GM12878 (cell line): ENCODE results near the gene DOCK1.

Source experiments
- CBX3 ChIP-seq: fragments of 200-600 bp; sonication (generic); IDR thresholded peaks from 2 replicates; pipeline ENCODE4 v1.6.1; 2016; ENCODE audit warnings: low read depth, borderline replicate concordance
- CEBPB ChIP-seq, 2 experiments: fragments of 150-350 bp in 1 of 2; IDR thresholded peaks; 2 replicates each; pipeline ENCODE4 v1.6.1; 2012 to 2014; ENCODE audit warnings: low read depth in 2 of 2, low read length in 2 of 2, borderline replicate concordance in 1 of 2, inconsistent platforms in 1 of 2
- EZH2 ChIP-seq: IDR thresholded peaks from 2 replicates; pipeline ENCODE4 v1.6.1; 2012; ENCODE audit warnings: low read depth, mild to moderate bottlenecking, control low read depth, inconsistent platforms, low read length, borderline replicate concordance; ENCODE audit not compliant: control insufficient read depth
- HDAC2 ChIP-seq: fragments of 200-600 bp; sonication (generic); IDR thresholded peaks from 2 replicates; pipeline ENCODE4 v1.6.1; 2017
- MYC ChIP-seq: IDR thresholded peaks from 2 replicates; pipeline ENCODE4 v1.6.1; 2011; ENCODE audit warnings: mild to moderate bottlenecking, low read length, moderate library complexity, inconsistent platforms; ENCODE audit not compliant: insufficient read depth, insufficient replicate concordance, insufficient read length, severe bottlenecking
- NFYB ChIP-seq: IDR thresholded peaks from 2 replicates; pipeline ENCODE4 v1.6.1; 2011; ENCODE audit warnings: low read depth, mild to moderate bottlenecking, low read length, improper control_type of control experiment, moderate library complexity; ENCODE audit not compliant: insufficient read depth
- RAD21 ChIP-seq: IDR thresholded peaks from 2 replicates; pipeline ENCODE4 v1.6.1; 2011; ENCODE audit warnings: mild to moderate bottlenecking, low read depth, low read length, moderate library complexity; ENCODE audit not compliant: insufficient read depth
- YY1 ChIP-seq: IDR thresholded peaks from 2 replicates; pipeline ENCODE4 v1.6.1; 2011; ENCODE audit warnings: low read depth, mild to moderate bottlenecking, low read length
- TF ChIP-seq, protein P1 (sequence below), 3 experiments: IDR thresholded peaks in 2 of 3; conservative IDR thresholded peaks in 1 of 3; 2 replicates each; pipeline ENCODE4 v1.5.1; 2011; ENCODE audit warnings: low read depth in 3 of 3, low read length in 3 of 3, mild to moderate bottlenecking in 3 of 3, control low read depth in 2 of 3, moderate library complexity in 2 of 3, inconsistent platforms in 1 of 3, mixed read lengths in 1 of 3; ENCODE audit not compliant: control insufficient read depth in 2 of 3, insufficient read depth in 1 of 3; ENCODE audit errors: extremely low read depth in 1 of 3
- TF ChIP-seq, protein P2 (sequence below): IDR thresholded peaks from 2 replicates; pipeline ENCODE4 v1.6.1; 2011; ENCODE audit warnings: low read depth, mild to moderate bottlenecking, low read length, moderate library complexity, borderline replicate concordance; ENCODE audit errors: extremely low read depth
- TF ChIP-seq, protein P3 (sequence below): IDR thresholded peaks from 2 replicates; pipeline ENCODE4 v1.6.1; 2011; ENCODE audit warnings: borderline replicate concordance, low read depth, mild to moderate bottlenecking, moderate library complexity, mixed read lengths, low read length; ENCODE audit not compliant: insufficient read depth; ENCODE audit errors: extremely low read length

DNA sequence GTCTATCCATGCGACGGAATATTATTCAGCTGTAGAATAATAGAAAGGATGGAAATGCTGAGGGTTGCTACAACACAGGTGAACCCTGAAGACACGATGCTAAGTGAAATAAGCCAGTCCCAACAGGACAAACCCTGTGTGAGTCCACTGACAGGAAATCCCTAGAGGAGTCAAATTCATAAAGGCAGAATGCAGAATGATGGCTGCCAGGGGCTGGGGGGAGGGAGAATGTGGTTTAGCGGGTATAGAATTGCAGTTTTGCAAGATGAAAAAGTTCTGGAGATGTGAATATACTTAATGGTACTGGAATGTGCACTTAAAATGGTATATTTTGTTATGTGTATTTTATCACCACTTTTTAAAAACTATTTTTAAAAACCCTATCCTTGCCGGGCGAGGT, 36.9 kb upstream of the DOCK1 start:
- TF ChIP-seq, protein P1, sequence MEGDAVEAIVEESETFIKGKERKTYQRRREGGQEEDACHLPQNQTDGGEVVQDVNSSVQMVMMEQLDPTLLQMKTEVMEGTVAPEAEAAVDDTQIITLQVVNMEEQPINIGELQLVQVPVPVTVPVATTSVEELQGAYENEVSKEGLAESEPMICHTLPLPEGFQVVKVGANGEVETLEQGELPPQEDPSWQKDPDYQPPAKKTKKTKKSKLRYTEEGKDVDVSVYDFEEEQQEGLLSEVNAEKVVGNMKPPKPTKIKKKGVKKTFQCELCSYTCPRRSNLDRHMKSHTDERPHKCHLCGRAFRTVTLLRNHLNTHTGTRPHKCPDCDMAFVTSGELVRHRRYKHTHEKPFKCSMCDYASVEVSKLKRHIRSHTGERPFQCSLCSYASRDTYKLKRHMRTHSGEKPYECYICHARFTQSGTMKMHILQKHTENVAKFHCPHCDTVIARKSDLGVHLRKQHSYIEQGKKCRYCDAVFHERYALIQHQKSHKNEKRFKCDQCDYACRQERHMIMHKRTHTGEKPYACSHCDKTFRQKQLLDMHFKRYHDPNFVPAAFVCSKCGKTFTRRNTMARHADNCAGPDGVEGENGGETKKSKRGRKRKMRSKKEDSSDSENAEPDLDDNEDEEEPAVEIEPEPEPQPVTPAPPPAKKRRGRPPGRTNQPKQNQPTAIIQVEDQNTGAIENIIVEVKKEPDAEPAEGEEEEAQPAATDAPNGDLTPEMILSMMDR (IDR thresholded peaks at IDR 0.05 in 2 of 3, conservative IDR thresholded peaks at IDR 0.05 in 1 of 3; ENCODE audit: control insufficient read depth in 2 of 3, extremely low read depth in 1 of 3, insufficient read depth in 1 of 3, low read depth in 3 of 3, low read length in 3 of 3): no peak
- TF ChIP-seq MYC: no peak
- no peak for TF ChIP-seq HDAC2
- TF ChIP-seq NFYB: no peak
- TF ChIP-seq CBX3: no peak
- TF ChIP-seq, protein P2, sequence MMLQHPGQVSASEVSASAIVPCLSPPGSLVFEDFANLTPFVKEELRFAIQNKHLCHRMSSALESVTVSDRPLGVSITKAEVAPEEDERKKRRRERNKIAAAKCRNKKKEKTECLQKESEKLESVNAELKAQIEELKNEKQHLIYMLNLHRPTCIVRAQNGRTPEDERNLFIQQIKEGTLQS: no peak
- TF ChIP-seq CEBPB (IDR thresholded peaks at IDR 0.05; ENCODE audit: borderline replicate concordance in 1 of 2, low read depth in 2 of 2, low read length in 2 of 2): no peak
- TF ChIP-seq YY1: no peak
- TF ChIP-seq EZH2: no peak
- TF ChIP-seq, protein P3, sequence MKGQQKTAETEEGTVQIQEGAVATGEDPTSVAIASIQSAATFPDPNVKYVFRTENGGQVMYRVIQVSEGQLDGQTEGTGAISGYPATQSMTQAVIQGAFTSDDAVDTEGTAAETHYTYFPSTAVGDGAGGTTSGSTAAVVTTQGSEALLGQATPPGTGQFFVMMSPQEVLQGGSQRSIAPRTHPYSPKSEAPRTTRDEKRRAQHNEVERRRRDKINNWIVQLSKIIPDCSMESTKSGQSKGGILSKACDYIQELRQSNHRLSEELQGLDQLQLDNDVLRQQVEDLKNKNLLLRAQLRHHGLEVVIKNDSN: no peak
- TF ChIP-seq RAD21: no peak
